SU-DHL-6 (cell line): Measurements from ENCODE around the gene BRIP1.

Experiments used
- EZH2phosphoT487 ChIP-seq: fragments of 200-600 bp; sonication (generic), shearing (Covaris generic); conservative IDR thresholded peaks from 2 replicates; pipeline ENCODE4 v1.6.1; 2018; ENCODE audit warnings: mild to moderate bottlenecking, antibody characterized with exemption, low read length, moderate library complexity, mixed read lengths
- TF ChIP-seq, protein P1 (sequence below): fragments of 200-600 bp; sonication (generic); IDR thresholded peaks from one replicate; pipeline ENCODE4 v1.5.1; 2017; ENCODE audit warnings: antibody characterized with exemption, mild to moderate bottlenecking, low read length, moderate library complexity; ENCODE audit not compliant: insufficient read depth, poor library complexity, severe bottlenecking

DNA sequence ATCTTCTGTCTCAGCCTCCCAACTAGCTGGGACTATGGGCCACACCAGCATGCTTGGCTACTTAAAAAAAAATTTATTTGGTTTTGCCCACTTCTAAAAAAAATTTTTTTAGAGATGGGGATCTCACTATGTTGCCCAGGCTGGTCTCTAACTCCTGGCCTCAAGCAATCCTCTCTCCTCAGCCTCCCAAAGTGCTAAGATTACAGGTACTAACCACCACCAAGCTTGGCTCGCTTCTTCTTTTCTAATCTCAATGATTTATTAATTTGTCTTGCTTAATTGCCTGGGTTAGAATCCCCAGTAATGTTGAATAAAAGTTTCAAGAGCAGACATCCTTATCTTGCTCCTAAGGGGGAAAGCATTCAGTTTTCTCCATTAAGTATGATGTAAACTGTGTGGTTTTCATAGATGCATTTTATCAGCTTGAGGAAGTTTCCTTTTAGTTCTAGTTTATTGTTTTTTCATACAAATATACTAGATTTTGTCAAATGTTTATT, 206.6 kb downstream of the BRIP1 start:
- TF ChIP-seq, protein P1, sequence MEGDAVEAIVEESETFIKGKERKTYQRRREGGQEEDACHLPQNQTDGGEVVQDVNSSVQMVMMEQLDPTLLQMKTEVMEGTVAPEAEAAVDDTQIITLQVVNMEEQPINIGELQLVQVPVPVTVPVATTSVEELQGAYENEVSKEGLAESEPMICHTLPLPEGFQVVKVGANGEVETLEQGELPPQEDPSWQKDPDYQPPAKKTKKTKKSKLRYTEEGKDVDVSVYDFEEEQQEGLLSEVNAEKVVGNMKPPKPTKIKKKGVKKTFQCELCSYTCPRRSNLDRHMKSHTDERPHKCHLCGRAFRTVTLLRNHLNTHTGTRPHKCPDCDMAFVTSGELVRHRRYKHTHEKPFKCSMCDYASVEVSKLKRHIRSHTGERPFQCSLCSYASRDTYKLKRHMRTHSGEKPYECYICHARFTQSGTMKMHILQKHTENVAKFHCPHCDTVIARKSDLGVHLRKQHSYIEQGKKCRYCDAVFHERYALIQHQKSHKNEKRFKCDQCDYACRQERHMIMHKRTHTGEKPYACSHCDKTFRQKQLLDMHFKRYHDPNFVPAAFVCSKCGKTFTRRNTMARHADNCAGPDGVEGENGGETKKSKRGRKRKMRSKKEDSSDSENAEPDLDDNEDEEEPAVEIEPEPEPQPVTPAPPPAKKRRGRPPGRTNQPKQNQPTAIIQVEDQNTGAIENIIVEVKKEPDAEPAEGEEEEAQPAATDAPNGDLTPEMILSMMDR, result no peak
- no peak for TF ChIP-seq EZH2phosphoT487
